ENCODE data around the gene MRRF. TPM values are rescaled to one million over a fixed set of nuclear protein-coding genes. Genes with fewer than 3 reads are reported as not detected.
A peak's percentile ranks its signal among the peaks of the same experiment; 100 is the strongest.

MRRF gene
- total RNA-seq, 2 donors from 2014 or later, result 16.9 to 36.8 TPM

- Histone ChIP-seq H3K36me3 (no peaks in the 10 kb centered on the region), H3K4me3 (peak overlapping the region; percentile 82), H3K27ac (peak overlapping the region in 1 of 2 donors; percentile 32), H3K4me1 (ENCODE audit: control insufficient read depth in 1 of 2, low read depth in 2 of 2) (peaks cover 5 to 13% of the 10 kb centered on the region in 2 donors), H3K27me3 (replicated peaks; ENCODE audit: insufficient read depth) (no peaks in the 10 kb centered on the region), H3K9me3 (no peaks in the 10 kb centered on the region)
- DNase-seq (ENCODE audit: low spot score), result no peak
- TF ChIP-seq CTCF (IDR thresholded peaks at IDR 0.05), result no peak
- ATAC-seq (ENCODE audit: insufficient number of reproducible peaks, low FRiP score, low read depth), result no peak
These were observed 82.9 kb downstream of the MRRF start for GRCh38 chr9:122347348-122348287.

GRCh38 chr9:122348288-122348777 is 83.7 kb downstream of the MRRF start:
- no peak for ATAC-seq (ENCODE audit: insufficient number of reproducible peaks, low FRiP score, low read depth)
- TF ChIP-seq CTCF (IDR thresholded peaks at IDR 0.05), result no peak
- Histone ChIP-seq H3K36me3 (no peaks in the 10 kb centered on the region), H3K27ac (no peak overlapping the region), H3K4me1 (ENCODE audit: control insufficient read depth in 1 of 2, low read depth in 2 of 2) (peaks cover 5 to 13% of the 10 kb centered on the region in 2 donors), H3K4me3 (no peak overlapping the region), H3K27me3 (replicated peaks; ENCODE audit: insufficient read depth) (no peaks in the 10 kb centered on the region), H3K9me3 (no peaks in the 10 kb centered on the region)
- DNase-seq (ENCODE audit: low spot score), result no peak

DNA sequence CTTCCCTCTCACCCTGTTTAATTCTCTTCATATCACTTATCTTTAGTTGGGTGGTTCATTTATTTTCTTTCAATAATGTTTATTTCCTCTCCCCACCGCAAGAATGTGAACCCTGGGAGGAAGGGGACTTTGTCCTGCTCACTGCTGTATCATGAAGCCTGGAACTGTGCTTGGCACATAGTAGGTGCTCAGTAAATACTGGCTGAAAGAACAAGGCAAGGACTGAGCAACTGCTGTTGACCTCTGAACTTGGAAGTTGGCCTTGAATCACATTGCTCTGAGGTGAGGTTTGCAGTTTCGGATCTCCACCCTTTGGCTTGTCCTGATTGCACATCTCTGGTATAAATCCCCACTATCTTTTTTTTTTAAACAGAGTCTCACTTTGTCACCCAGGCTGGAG is 84.1 kb downstream of the MRRF start:
- Histone ChIP-seq H3K27ac (no peak overlapping the region), H3K27me3 (replicated peaks; ENCODE audit: insufficient read depth) (no peaks in the 10 kb centered on the region), H3K36me3 (no peaks in the 10 kb centered on the region), H3K4me1 (ENCODE audit: control insufficient read depth in 1 of 2, low read depth in 2 of 2) (peaks cover 5 to 13% of the 10 kb centered on the region in 2 donors), H3K9me3 (no peaks in the 10 kb centered on the region), H3K4me3 (no peak overlapping the region)
- TF ChIP-seq CTCF (IDR thresholded peaks at IDR 0.05), result no peak
- ATAC-seq (ENCODE audit: insufficient number of reproducible peaks, low FRiP score, low read depth) (no peak), DNase-seq (ENCODE audit: low spot score) (no peak)

DNA sequence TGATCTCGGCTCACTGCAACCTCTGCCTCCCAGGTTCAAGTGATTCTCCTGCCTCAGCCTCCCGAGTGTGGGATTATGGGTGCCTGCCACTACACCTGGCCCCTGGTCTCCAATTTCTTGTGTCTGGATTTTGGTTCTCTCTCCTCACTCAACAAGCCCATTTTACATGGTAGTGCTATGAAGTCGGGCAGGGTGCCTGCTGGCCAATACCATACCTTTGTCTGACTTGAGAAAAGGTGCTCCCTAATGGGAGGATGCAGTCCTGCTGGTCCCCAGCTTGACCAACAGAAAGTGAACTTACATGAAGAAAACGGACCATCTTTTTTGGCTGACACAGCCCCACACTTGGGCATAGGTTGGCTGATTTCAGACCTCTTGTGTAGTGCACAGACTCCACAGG is 84.5 kb downstream of the MRRF start:
- ATAC-seq (ENCODE audit: insufficient number of reproducible peaks, low FRiP score, low read depth) (no peak), DNase-seq (ENCODE audit: low spot score) (no peak)
- H3K36me3 ChIP-seq, result no peaks in the 10 kb centered on the region
- H3K9me3 ChIP-seq, result no peaks in the 10 kb centered on the region
- no peak for TF ChIP-seq CTCF (IDR thresholded peaks at IDR 0.05)
- H3K27ac ChIP-seq, result no peak overlapping the region
- peaks cover 5 to 13% of the 10 kb centered on the region in 2 donors for H3K4me1 ChIP-seq (ENCODE audit: control insufficient read depth in 1 of 2, low read depth in 2 of 2)
- H3K4me3 ChIP-seq, result no peak overlapping the region
- no peaks in the 10 kb centered on the region for H3K27me3 ChIP-seq (replicated peaks; ENCODE audit: insufficient read depth)

GRCh38 chr9:122350577-122351355 is 86.1 kb downstream of the MRRF start:
- ATAC-seq (ENCODE audit: insufficient number of reproducible peaks, low FRiP score, low read depth), result no peak
- no peak overlapping the region for H3K27ac ChIP-seq
- no peaks in the 10 kb centered on the region for H3K27me3 ChIP-seq (replicated peaks; ENCODE audit: insufficient read depth)
- no peaks in the 10 kb centered on the region for H3K36me3 ChIP-seq
- no peak for DNase-seq (ENCODE audit: low spot score)
- TF ChIP-seq CTCF (IDR thresholded peaks at IDR 0.05), result peak; percentile 94
- peaks cover 5 to 13% of the 10 kb centered on the region in 2 donors for H3K4me1 ChIP-seq (ENCODE audit: control insufficient read depth in 1 of 2, low read depth in 2 of 2)
- no peaks in the 10 kb centered on the region for H3K9me3 ChIP-seq
- H3K4me3 ChIP-seq, result no peak overlapping the region

All from thoracic aorta (tissue), 2 donors.